GM12801 (cell line): ENCODE data around the gene POLR2F.

Source experiments
- TF ChIP-seq, protein P1 (sequence below): IDR thresholded peaks from one replicate; pipeline ENCODE4 v1.5.1; 2011; ENCODE audit warnings: control low read depth; ENCODE audit not compliant: insufficient read length; ENCODE audit errors: extremely low read depth

The POLR2F gene

DNA sequence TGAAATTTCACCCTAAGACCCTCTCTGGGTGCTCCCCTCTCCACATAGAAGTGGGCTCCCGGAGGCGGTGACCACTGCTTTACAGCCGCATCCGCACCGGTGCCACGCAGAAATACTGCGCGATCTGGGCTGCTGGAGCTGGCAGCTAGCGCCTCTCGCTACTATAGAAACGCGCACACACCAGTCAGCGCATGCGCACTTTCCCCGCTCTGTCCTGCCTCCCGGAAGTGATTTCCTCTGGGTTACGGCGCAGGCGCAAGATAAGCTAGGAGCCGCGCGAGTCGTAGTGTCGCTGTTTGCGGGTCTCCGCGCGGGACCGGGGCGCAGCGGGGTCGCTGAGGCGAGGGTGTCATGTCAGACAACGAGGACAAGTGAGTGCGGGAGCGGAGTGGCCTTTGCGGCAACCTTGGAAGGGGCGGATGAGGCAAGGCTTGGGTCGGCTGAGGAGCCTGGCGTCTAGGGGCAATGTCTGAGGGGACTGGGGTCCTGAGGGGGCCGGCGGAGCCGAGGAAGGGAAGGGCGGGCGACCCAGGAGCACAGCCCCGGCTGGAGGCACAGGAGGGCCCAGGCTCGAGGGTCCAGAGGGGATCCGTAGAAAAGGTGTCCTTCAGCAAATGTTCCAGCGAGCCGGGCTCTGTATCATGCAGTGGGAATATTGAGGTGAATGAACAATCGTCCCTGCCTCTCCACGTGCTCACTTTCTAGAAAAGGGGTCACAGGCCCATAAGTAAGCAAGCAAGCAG is at the start of gene POLR2F, which contains the start of gene C22orf23:
Gene POLR2F (plus strand): TSS at position 263 of the 743 bp plus-strand sequence. CDS start 89 bp downstream, at position 352.
Gene C22orf23 (minus strand): TSS at position 165 of the 743 bp plus-strand sequence. CDS start 452 bp downstream, outside the sequence.
- TF ChIP-seq, protein P1, sequence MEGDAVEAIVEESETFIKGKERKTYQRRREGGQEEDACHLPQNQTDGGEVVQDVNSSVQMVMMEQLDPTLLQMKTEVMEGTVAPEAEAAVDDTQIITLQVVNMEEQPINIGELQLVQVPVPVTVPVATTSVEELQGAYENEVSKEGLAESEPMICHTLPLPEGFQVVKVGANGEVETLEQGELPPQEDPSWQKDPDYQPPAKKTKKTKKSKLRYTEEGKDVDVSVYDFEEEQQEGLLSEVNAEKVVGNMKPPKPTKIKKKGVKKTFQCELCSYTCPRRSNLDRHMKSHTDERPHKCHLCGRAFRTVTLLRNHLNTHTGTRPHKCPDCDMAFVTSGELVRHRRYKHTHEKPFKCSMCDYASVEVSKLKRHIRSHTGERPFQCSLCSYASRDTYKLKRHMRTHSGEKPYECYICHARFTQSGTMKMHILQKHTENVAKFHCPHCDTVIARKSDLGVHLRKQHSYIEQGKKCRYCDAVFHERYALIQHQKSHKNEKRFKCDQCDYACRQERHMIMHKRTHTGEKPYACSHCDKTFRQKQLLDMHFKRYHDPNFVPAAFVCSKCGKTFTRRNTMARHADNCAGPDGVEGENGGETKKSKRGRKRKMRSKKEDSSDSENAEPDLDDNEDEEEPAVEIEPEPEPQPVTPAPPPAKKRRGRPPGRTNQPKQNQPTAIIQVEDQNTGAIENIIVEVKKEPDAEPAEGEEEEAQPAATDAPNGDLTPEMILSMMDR, result no peak

- TF ChIP-seq, protein P1, result no peak
Observed at GRCh38 chr22:37904572-37905533, 48.6 kb upstream of the POLR2F start.

- TF ChIP-seq, protein P1, result no peak
Observed at GRCh38 chr22:37905534-37906363, 47.8 kb upstream of the POLR2F start, which contains the start of gene MICALL1. TSS of gene MICALL1 (plus strand) at chr22:37906297. CDS start at chr22:37906423, 126 bp downstream.

DNA sequence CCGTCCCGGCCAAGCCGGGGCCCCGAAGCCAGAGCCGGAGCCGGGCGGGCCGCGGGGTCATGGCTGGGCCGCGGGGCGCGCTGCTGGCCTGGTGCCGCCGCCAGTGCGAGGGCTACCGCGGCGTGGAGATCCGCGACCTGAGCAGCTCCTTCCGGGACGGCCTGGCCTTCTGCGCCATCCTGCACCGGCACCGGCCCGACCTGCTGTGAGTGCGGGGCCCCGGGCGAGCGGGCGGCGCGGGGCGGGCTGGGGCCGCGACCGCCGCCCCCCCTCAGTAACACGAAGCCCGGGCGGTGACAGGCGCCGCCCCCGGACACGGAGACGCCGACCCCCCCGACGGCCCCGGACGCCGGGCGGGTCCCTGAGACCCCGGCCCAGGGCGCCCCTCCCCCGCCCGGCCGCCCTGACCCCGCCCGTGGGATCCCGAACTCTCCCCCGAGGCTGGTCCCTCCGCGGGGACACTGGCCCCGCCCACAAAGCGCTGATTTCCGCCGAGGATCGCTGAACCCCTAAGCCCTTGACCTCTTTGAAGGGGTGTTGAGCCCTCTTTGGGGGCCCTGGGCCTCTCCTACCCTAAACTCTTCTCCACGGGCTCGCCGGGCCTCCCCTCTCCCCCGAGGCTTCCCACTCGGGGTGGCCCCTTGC is 47.0 kb upstream of the POLR2F start:
- TF ChIP-seq, protein P1, result no peak

GRCh38 chr22:37907036-37907954 is 46.2 kb upstream of the POLR2F start:
- TF ChIP-seq, protein P1, result no peak

GRCh38 chr22:37909766-37910165 is 43.7 kb upstream of the POLR2F start:
- TF ChIP-seq, protein P1, result no peak
